ENCODE measurements around the gene BOC.

GRCh38 chr3:113275929-113276750 is 64.8 kb downstream of the BOC start:
- TF ChIP-seq POLR2A (IDR thresholded peaks at IDR 0.05; ENCODE audit: low read depth, low read length) (no peak), RAD21 (IDR thresholded peaks at IDR 0.05; ENCODE audit: low read length) (no peak), MAZ (IDR thresholded peaks at IDR 0.05; ENCODE audit: borderline replicate concordance, low read depth, low read length) (no peak), CTCF (conservative IDR thresholded peaks at IDR 0.05; ENCODE audit: low read depth, low read length) (no peak), BHLHE40 (IDR thresholded peaks at IDR 0.05; ENCODE audit: low read depth, low read length) (no peak), RCOR1 (IDR thresholded peaks at IDR 0.05; ENCODE audit: insufficient replicate concordance, low read length) (no peak), USF2 (IDR thresholded peaks at IDR 0.05; ENCODE audit: low read depth, low read length) (no peak), NFE2L2 (IDR thresholded peaks at IDR 0.05; ENCODE audit: low read depth, low read length) (no peak)
